ENCODE measurements around the gene DNER.
A peak's percentile ranks its signal among the peaks of the same experiment; 100 is the strongest.

DNER gene

GRCh38 chr2:229429589-229429988 lies 284.8 kb downstream of the DNER start:
- no peak overlapping the region for H3K4me3 ChIP-seq (ENCODE audit: low read depth, low read length)
- DNase-seq (ENCODE audit: low read depth), result no peak

DNA sequence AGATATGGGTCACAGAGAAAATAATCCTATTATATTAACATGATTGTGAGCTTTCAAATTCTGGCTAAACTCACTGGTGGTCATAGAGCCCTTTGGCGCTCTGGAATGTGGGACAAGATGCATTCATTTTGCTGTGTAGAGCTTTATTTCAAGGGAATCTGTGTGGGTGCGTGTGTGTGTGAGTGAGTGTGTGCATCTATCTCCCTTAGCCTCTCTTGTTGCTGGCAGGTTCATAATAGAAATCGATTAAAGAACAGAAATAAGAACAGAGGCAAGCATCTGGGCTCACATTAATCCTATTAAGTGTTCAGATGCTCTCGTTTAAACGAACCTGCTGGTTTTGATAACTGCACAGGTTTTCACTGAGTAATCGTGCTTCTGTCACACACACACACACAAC lies 287.9 kb downstream of the DNER start:
- no peak overlapping the region for H3K4me3 ChIP-seq (ENCODE audit: low read depth, low read length)
- no peak for DNase-seq (ENCODE audit: low read depth)

DNA sequence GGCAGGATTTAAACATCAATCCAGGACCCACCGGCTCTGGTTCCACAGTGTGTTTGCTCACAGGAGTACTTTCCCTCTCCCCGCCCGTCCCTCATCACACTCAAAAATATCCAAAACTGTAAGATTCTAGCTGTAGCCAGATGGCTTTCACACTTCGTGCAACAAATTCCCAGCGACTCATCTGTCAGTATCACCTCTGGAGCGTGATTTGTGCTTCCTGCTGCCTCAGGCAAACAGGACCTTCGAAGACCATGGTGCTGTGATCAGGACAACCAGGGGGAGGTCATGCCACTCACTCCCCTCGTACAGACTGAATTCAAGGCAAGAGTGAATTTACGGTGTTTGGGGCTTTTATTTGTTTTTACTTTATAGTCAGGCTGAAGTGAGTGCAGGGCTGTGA lies 288.8 kb downstream of the DNER start:
- no peak overlapping the region for H3K4me3 ChIP-seq (ENCODE audit: low read depth, low read length)
- no peak for DNase-seq (ENCODE audit: low read depth)

DNA sequence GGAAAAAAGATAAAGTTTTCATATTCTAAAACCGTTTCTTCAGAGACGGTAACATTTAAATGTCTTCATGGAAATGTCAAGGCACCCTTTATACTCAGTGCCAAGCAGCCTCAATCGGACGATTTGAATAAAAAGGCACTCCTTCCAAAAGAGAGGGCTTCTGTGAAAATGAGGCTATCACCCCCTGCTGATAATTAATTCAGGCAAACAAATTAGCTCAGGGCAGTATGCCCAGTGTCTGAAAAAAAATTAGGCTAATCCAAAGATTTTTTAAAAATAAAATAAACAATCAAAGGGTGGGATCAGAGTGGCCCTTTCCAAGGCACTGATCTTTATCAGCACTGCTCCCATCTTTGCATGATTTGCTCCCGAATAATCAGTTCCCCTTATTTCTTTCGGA lies 292.3 kb downstream of the DNER start:
- no peak for DNase-seq (ENCODE audit: low read depth)
- H3K4me3 ChIP-seq (ENCODE audit: low read depth, low read length), result no peak overlapping the region

- no peak for DNase-seq (ENCODE audit: low read depth)
These were observed 295.2 kb downstream of the DNER start for GRCh38 chr2:229419158-229419557.

DNA sequence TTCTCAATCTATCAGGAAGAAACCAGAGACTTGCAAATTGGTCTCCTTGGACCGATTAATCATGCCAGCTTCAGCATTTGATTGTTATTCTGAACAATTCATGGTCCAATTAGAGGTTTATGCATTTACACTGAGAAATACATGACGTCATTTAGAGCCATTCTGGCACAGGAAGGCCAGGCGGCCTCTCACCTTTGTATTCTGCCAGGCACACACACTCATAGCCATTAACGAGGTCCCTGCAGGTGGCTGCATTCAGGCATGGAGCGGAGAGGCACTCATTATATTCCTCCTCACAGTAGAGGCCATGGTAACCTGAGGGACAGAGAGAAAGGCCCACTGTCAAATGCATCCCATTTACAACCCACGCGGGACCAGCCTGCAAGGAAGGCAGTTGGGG lies 296.4 kb downstream of the DNER start:
- DNase-seq (ENCODE audit: low read depth), result no peak
- H3K4me3 ChIP-seq (ENCODE audit: low read depth, low read length), result no peak overlapping the region

More at GRCh38 chr2:229419158-229419557, 295.2 kb downstream of the DNER start:
- no peak overlapping the region for H3K4me3 ChIP-seq (ENCODE audit: low read depth, low read length)

DNA sequence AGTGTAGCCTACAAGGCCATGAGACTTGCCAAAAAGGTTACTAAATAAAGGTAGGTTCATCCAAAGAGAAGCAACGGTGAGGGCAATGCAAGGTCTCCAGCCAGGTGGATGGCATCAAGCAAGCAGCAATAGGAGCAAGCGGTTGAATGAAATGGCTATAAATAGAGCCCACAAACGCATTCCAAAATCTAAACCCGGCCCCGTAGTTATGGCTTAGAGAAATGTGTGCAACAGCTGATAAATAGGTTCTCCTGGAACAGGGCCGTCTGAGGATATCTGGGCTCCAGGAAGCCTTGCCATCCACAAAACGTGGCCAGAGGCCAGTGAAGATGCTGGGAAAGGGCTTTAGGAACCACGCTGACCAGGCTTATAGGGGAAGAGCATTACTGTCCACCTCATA lies 297.2 kb downstream of the DNER start:
- no peak for DNase-seq (ENCODE audit: low read depth)
- no peak overlapping the region for H3K4me3 ChIP-seq (ENCODE audit: low read depth, low read length)

GRCh38 chr2:229416116-229416694 lies 298.1 kb downstream of the DNER start:
- DNase-seq (ENCODE audit: low read depth), result peak; percentile 97
- H3K4me3 ChIP-seq (ENCODE audit: low read depth, low read length), result no peak overlapping the region

- H3K4me3 ChIP-seq (ENCODE audit: low read depth, low read length), result no peak overlapping the region
- no peak for DNase-seq (ENCODE audit: low read depth)
These were observed 299.7 kb downstream of the DNER start for GRCh38 chr2:229414631-229415030.

DNA sequence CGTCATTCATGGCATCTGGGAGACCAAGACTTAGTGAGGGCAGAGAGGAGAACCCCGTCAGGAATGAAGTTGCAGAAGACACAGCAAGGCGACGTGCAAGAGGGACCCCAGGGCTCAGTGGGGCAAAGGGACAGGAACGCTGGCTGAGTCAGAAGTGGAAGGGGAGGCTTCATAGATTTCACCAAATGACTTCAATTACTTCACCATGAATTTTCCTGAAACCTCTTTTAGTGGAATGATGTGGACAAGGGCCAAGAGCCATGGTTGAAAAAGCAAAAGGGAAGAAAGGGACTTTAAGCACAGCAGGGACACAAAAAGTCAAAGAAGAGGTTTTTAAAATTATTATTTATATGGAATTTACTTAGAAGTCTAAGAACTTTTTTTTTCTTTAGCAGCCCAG lies 301.7 kb downstream of the DNER start:
- no peak for DNase-seq (ENCODE audit: low read depth)
- H3K4me3 ChIP-seq (ENCODE audit: low read depth, low read length), result no peak overlapping the region

GRCh38 chr2:229410946-229411345 lies 303.4 kb downstream of the DNER start:
- H3K4me3 ChIP-seq (ENCODE audit: low read depth, low read length), result no peak overlapping the region
- DNase-seq (ENCODE audit: low read depth), result no peak

- no peak for DNase-seq (ENCODE audit: low read depth)
These were observed 304.1 kb downstream of the DNER start for GRCh38 chr2:229410264-229410663.

DNA sequence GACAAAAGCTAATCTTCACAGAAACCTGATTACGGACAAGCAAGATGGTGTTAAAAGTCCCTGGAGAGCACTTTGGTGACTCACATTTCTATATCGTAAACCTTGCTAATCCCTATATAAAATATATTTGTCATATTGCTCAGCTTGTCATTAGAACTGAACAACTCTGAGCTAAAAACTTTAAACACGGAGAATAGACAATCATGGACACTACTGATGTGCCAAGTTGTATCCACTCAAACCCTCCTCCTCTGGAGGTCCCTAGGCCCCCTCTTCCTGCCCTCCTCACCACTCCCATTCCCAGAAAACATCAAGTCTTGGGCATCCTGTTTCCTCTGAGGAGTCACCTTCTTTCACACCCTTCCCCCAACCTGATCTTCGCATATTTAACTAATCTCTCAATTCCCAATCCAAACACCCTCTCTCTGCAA lies 304.6 kb downstream of the DNER start:
- no peak overlapping the region for H3K4me3 ChIP-seq (ENCODE audit: low read depth, low read length)
- DNase-seq (ENCODE audit: low read depth), result peak; percentile 84

More at GRCh38 chr2:229410264-229410663, 304.1 kb downstream of the DNER start:
- no peak overlapping the region for H3K4me3 ChIP-seq (ENCODE audit: low read depth, low read length)

DNA sequence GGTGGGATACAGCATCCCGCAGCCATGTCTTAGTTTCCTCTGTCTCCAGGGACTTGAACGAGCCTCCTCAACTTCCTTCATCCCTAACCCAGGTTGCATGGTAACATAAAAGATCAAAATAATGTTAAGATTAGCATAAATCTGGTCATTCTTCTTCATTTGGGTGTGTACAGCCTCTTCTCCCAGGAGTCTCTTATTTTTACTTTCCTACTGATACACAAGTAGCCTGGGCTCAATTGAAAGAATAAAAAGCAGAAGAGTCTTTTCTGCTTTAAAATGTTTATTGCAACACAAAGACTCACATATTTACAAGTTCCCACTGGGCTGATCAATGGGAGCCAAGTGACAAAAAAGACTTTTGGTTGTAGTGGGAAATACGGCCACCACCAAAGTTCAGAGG lies 305.4 kb downstream of the DNER start:
- no peak for DNase-seq (ENCODE audit: low read depth)
- no peak overlapping the region for H3K4me3 ChIP-seq (ENCODE audit: low read depth, low read length)

GRCh38 chr2:229408356-229408755 lies 306.0 kb downstream of the DNER start:
- H3K4me3 ChIP-seq (ENCODE audit: low read depth, low read length), result no peak overlapping the region
- peak; percentile 88 for DNase-seq (ENCODE audit: low read depth)

DNA sequence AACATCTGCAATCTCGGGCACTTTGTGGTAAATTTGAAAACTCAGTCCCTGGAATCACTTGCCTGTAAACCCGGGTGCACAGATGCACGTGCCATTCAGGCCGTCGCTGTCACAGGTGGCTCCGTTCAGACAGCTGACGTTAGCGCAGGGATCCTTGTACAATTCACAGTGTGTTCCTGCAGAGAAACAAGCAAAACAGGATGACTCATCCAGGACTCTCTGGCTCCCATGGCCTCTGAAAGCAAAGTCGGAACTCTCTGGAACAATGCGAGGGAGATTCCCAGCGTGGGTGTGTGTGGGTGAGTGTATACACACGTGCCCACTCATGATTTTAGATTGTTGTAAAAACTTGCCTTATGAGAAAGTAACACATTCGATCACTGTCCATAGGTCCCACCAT lies 307.2 kb downstream of the DNER start:
- peak; percentile 92 for DNase-seq (ENCODE audit: low read depth)
- no peak overlapping the region for H3K4me3 ChIP-seq (ENCODE audit: low read depth, low read length)

- no peak overlapping the region for H3K4me3 ChIP-seq (ENCODE audit: low read depth, low read length)
- no peak for DNase-seq (ENCODE audit: low read depth)
These were observed 308.6 kb downstream of the DNER start for GRCh38 chr2:229405796-229406195.

DNA sequence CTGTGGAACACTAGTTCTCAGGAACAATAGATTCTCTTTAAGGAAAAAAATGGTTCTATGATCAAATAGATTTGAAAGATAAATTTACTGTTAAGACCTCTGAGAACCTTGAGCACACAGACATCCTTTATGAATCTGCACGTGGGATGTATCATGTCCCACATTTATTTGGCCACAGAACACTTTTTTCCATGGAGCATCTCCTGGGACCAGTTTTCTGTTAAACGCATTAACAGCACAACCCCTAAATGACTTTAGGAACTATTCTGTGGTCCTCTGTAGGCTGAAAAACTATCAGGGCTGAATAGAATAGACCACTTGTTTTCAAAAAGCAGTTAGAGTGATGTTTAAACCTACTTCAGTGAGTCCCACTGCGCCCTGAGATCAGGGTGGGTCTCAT lies 311.1 kb downstream of the DNER start:
- H3K4me3 ChIP-seq (ENCODE audit: low read depth, low read length), result no peak overlapping the region
- DNase-seq (ENCODE audit: low read depth), result no peak

GRCh38 chr2:229401171-229401865 lies 313.0 kb downstream of the DNER start:
- no peak for DNase-seq (ENCODE audit: low read depth)
- no peak overlapping the region for H3K4me3 ChIP-seq (ENCODE audit: low read depth, low read length)

- no peak overlapping the region for H3K4me3 ChIP-seq (ENCODE audit: low read depth, low read length)
These were observed 320.4 kb downstream of the DNER start for GRCh38 chr2:229393926-229394325.

GRCh38 chr2:229392196-229392595 lies 322.2 kb downstream of the DNER start:
- no peak overlapping the region for H3K4me3 ChIP-seq (ENCODE audit: low read depth, low read length)
- no peak for DNase-seq (ENCODE audit: low read depth)

More at GRCh38 chr2:229393926-229394325, 320.4 kb downstream of the DNER start:
- no peak for DNase-seq (ENCODE audit: low read depth)
